Right lobe of liver (tissue), 6 donors: ENCODE results near the gene CNTNAP4. TPM values are rescaled to one million over a fixed set of nuclear protein-coding genes. Genes with fewer than 3 reads are reported as not detected.
A peak's percentile ranks its signal among the peaks of the same experiment; 100 is the strongest.

Experiments
- ATAC-seq, 4 donors: fragments of 200-7000 bp; cut with Tn5 transposase; one replicate each; pipeline ENCODE4 v1.9.1; 2020; ENCODE audit warnings: mild to moderate bottlenecking in 4 of 4, moderate library complexity in 4 of 4
- DNase-seq, 3 donors: peaks; one replicate each; pipeline ENCODE4 v3.0.0-alpha.2; 2020
- H3K27ac ChIP-seq, 3 donors: fragments of 200-600 bp; one replicate each; pipeline ENCODE4 v1.8.0; 2022
- H3K27me3 ChIP-seq, 2 donors: fragments of 200-600 bp; one replicate each; pipeline ENCODE4 v1.8.0; 2022
- H3K36me3 ChIP-seq, 4 donors: fragments of 200-600 bp; sonication (generic) in 1 of 4; one replicate each; pipeline versions ENCODE4 v1.5.1 to v1.8.0; 2017 to 2022; ENCODE audit warnings: control low read depth in 1 of 4
- H3K4me1 ChIP-seq, 4 donors: fragments of 200-600 bp; sonication (generic) in 1 of 4; one replicate each; pipeline versions ENCODE4 v1.5.1 to v1.8.0; 2017 to 2022; ENCODE audit warnings: control low read depth in 1 of 4
- H3K4me3 ChIP-seq, 3 donors: fragments of 200-600 bp; one replicate each; pipeline ENCODE4 v1.8.0; 2022
- H3K9me3 ChIP-seq, 4 donors: fragments of 200-600 bp; sonication (generic) in 1 of 4; one replicate each; pipeline versions ENCODE4 v1.5.1 to v1.8.0; 2017 to 2022; ENCODE audit warnings: control low read depth in 1 of 4
- CTCF ChIP-seq, 4 donors: fragments of 200-600 bp in 3 of 4; fragments of 450-650 bp in 1 of 4; IDR thresholded peaks; one replicate each; pipeline versions ENCODE4 v1.5.1 to v1.8.0; 2016 to 2022; ENCODE audit warnings: antibody characterized with exemption in 4 of 4, mild to moderate bottlenecking in 2 of 4
- POLR2A ChIP-seq: fragments of 450-650 bp; IDR thresholded peaks from one replicate; pipeline ENCODE4 v1.6.1; 2017; ENCODE audit warnings: antibody characterized with exemption, mild to moderate bottlenecking
- WGBS: methylation state at CpG from one replicate; pipeline ENCODE4 v1.1.6; 2018; ENCODE audit warnings: low coverage, low lambda C conversion rate; ENCODE audit not compliant: insufficient coverage; ENCODE audit errors: missing lambda C conversion rate; 5-methylcytosine and 5-hydroxymethylcytosine counted together
- intact Hi-C, 2 donors: fragments of 100-400 bp; cut with DNase I; formaldehyde crosslinking; loops; one replicate each; pipeline versions ENCODE4 v1.11.2 to v1.14.1; 2022
- long read RNA-seq: library from polyadenylated mRNA; unstranded; transcript quantifications from one replicate; pipeline ENCODE4 v2.0.0, GENCODE V29; 2019
- total RNA-seq, 6 experiments: library from RNA; depleted of rRNA in 2 of 6; stranded (reverse); fragments of >200 nt in 2 of 6; fragmentation: NEBNext Ultra II Directional in 3 of 6; extraction: Animal tissue kit (Norgen Biotek cat#: 25700) in 3 of 6; gene quantifications; one replicate each; pipeline versions ENCODE4 v1.1.0 to v1.2.4, GENCODE V29; 2016 to 2023
- donor health status: DM: no; HTN: yes; CAD: no.
- donor health status: DM: no; HTN: no; CAD: no.
- donor health status: DM: no; HTN: no; CAD: no.
- donor health status: DM: no; HTN: yes; CAD: no.
- donor health status: DM: no; HTN: yes; CAD: no.

CNTNAP4 gene
- not detected for total RNA-seq
- long read RNA-seq, partial matches to known transcripts, result 0 of 1 reads
- long read RNA-seq, other reads (novel, unspliced or antisense), result 1 of 1 reads

- Histone ChIP-seq H3K9me3 (no peaks in the 10 kb centered on the region), H3K27ac (no peak within 1 kb of the TSS), H3K27me3 (no peaks in the 10 kb centered on the region), H3K36me3 (no peaks in the 10 kb centered on the region), H3K4me3 (no peak within 1 kb of the TSS), H3K4me1 (no peaks in the 10 kb centered on the region)
- WGBS, result 5% methylated on average over 16 of the region's 16 CpGs
- ATAC-seq, result no peak
- DNase-seq, result peak in 1 of 3 donors; percentile 46
- TF ChIP-seq CTCF (IDR thresholded peaks at IDR 0.05), result no peak
- no peak for TF ChIP-seq POLR2A
- intact Hi-C loops, result no loop called here
Observed at GRCh38 chr16:76276745-76277438, at the start of gene CNTNAP4. TSS of gene CNTNAP4 (plus strand) at chr16:76277401. CDS start at chr16:76277663, 262 bp downstream.

- Histone ChIP-seq H3K27me3 (no peaks in the 10 kb centered on the region), H3K4me1 (peaks cover 0 to 5% (median 0%) of the 10 kb centered on the region in 4 donors), H3K4me3 (no peak overlapping the region), H3K27ac (no peak overlapping the region), H3K9me3 (no peaks in the 10 kb centered on the region), H3K36me3 (no peaks in the 10 kb centered on the region)
- intact Hi-C loops, result no loop called here
- ATAC-seq (no peak), DNase-seq (no peak)
- TF ChIP-seq CTCF (IDR thresholded peaks at IDR 0.05), result no peak
- TF ChIP-seq POLR2A, result no peak
- WGBS, result 46% methylated on average over 2 of the region's 2 CpGs
Observed at GRCh38 chr16:76228546-76229146, 48.6 kb upstream of the CNTNAP4 start.

- intact Hi-C loops, result no loop called here
- DNase-seq (no peak), ATAC-seq (peak; percentile 33 to 80 (median 74))
- Histone ChIP-seq H3K27me3 (no peaks in the 10 kb centered on the region), H3K27ac (no peak overlapping the region), H3K36me3 (no peaks in the 10 kb centered on the region), H3K9me3 (no peaks in the 10 kb centered on the region), H3K4me1 (peaks cover 0 to 5% (median 0%) of the 10 kb centered on the region in 4 donors), H3K4me3 (no peak overlapping the region)
- no peak for TF ChIP-seq POLR2A
- no peak for TF ChIP-seq CTCF (IDR thresholded peaks at IDR 0.05)
- 32% methylated on average over 5 of the region's 5 CpGs for WGBS
Observed at GRCh38 chr16:76232704-76233103, 44.5 kb upstream of the CNTNAP4 start.

- no peak for DNase-seq
- Histone ChIP-seq H3K27ac (no peak overlapping the region), H3K9me3 (no peaks in the 10 kb centered on the region), H3K4me3 (no peak overlapping the region), H3K36me3 (no peaks in the 10 kb centered on the region), H3K27me3 (no peaks in the 10 kb centered on the region), H3K4me1 (peaks cover 0 to 5% (median 0%) of the 10 kb centered on the region in 4 donors)
- ATAC-seq, result no peak
- intact Hi-C loops, result no loop called here
- 79% methylated on average over 5 of the region's 23 CpGs for WGBS
- TF ChIP-seq CTCF (IDR thresholded peaks at IDR 0.05), result no peak
- TF ChIP-seq POLR2A, result no peak
Observed at GRCh38 chr16:76235025-76235424, 42.2 kb upstream of the CNTNAP4 start.
